Breast epithelium (tissue), 4 donors: Measurements from ENCODE around the gene SYNE2. TPM values are rescaled to one million over a fixed set of nuclear protein-coding genes. Genes with fewer than 3 reads are reported as not detected.

Experiments used
- DNase-seq, 2 donors: peaks; one replicate each; pipeline ENCODE4 v3.0.0-alpha.2; 2019; ENCODE audit warnings: low spot score in 2 of 2
- H3K27ac ChIP-seq, 2 donors: fragments of 200-600 bp; sonication (generic) in 1 of 2; one replicate each; pipeline ENCODE4 v1.5.1; 2016 to 2019; ENCODE audit warnings: mild to moderate bottlenecking in 1 of 2
- H3K27me3 ChIP-seq, 2 donors: fragments of 200-600 bp; sonication (generic) in 1 of 2; one replicate each; pipeline versions ENCODE4 v1.5.1 to v1.6.0; 2017 to 2019; ENCODE audit warnings: control low read depth in 1 of 2, mild to moderate bottlenecking in 1 of 2
- H3K36me3 ChIP-seq: fragments of 200-600 bp; one replicate; pipeline ENCODE4 v1.5.1; 2019
- H3K4me1 ChIP-seq, 2 donors: fragments of 200-600 bp; sonication (generic); one replicate each; pipeline ENCODE4 v1.5.1; 2016 to 2019; ENCODE audit warnings: control low read depth in 1 of 2
- H3K4me3 ChIP-seq, 3 donors: fragments of 200-600 bp; sonication (generic); 1 replicate in 2 of 3; 2 replicates in 1 of 3; pipeline ENCODE4 v1.5.1; 2016 to 2019; ENCODE audit warnings: mild to moderate bottlenecking in 3 of 3, moderate library complexity in 2 of 3
- H3K9me3 ChIP-seq, 2 donors: fragments of 200-600 bp; sonication (generic) in 1 of 2; one replicate each; pipeline ENCODE4 v1.5.1; 2016 to 2019; ENCODE audit warnings: control low read depth in 1 of 2
- POLR2A ChIP-seq: fragments of 450-650 bp; IDR thresholded peaks from one replicate; pipeline ENCODE4 v1.6.1; 2016; ENCODE audit warnings: antibody characterized with exemption, mild to moderate bottlenecking, moderate library complexity
- POLR2AphosphoS5 ChIP-seq, 3 donors: sonication (generic); formaldehyde crosslinking; IDR thresholded peaks; one replicate each; pipeline ENCODE4 v1.6.1; 2017; ENCODE audit warnings: antibody characterized with exemption in 3 of 3
- intact Hi-C: fragments of 100-400 bp; cut with DNase I; formaldehyde crosslinking; loops from one replicate; pipeline ENCODE4 v1.15.1; 2023; ENCODE audit warnings: low total_unique reads
- total RNA-seq, 3 donors: library from RNA; depleted of rRNA; stranded (reverse); fragments of >200 nt; gene quantifications; one replicate each; pipeline ENCODE4 v1.1.0, GENCODE V29; 2016
- TF ChIP-seq, protein P1 (sequence below), 3 donors: fragments of 450-650 bp; IDR thresholded peaks; one replicate each; pipeline ENCODE4 v1.5.1; 2016 to 2017; ENCODE audit warnings: antibody characterized with exemption in 3 of 3, mild to moderate bottlenecking in 3 of 3, moderate library complexity in 3 of 3

Gene SYNE2
- total RNA-seq, 3 donors from 2014 or later, result 81.4 to 308 (median 303) TPM

- no peak for DNase-seq
Observed at GRCh38 chr14:63960926-63961567, 108.2 kb downstream of the SYNE2 start.

GRCh38 chr14:63962906-63963305 lies 110.1 kb downstream of the SYNE2 start:
- Histone ChIP-seq H3K4me1 (no peaks in the 10 kb centered on the region), H3K9me3 (no peaks in the 10 kb centered on the region), H3K4me3 (no peak overlapping the region), H3K36me3 (no peaks in the 10 kb centered on the region), H3K27me3 (no peaks in the 10 kb centered on the region), H3K27ac (no peak overlapping the region)
- TF ChIP-seq, protein P1, sequence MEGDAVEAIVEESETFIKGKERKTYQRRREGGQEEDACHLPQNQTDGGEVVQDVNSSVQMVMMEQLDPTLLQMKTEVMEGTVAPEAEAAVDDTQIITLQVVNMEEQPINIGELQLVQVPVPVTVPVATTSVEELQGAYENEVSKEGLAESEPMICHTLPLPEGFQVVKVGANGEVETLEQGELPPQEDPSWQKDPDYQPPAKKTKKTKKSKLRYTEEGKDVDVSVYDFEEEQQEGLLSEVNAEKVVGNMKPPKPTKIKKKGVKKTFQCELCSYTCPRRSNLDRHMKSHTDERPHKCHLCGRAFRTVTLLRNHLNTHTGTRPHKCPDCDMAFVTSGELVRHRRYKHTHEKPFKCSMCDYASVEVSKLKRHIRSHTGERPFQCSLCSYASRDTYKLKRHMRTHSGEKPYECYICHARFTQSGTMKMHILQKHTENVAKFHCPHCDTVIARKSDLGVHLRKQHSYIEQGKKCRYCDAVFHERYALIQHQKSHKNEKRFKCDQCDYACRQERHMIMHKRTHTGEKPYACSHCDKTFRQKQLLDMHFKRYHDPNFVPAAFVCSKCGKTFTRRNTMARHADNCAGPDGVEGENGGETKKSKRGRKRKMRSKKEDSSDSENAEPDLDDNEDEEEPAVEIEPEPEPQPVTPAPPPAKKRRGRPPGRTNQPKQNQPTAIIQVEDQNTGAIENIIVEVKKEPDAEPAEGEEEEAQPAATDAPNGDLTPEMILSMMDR (IDR thresholded peaks at IDR 0.05), result no peak
- no peak for DNase-seq
- intact Hi-C loops, result no loop called here

More at GRCh38 chr14:63960926-63961567, 108.2 kb downstream of the SYNE2 start:
- H3K4me3 ChIP-seq, result no peak overlapping the region
- no peaks in the 10 kb centered on the region for H3K4me1 ChIP-seq
- H3K27me3 ChIP-seq, result no peaks in the 10 kb centered on the region
- no peaks in the 10 kb centered on the region for H3K9me3 ChIP-seq
- H3K36me3 ChIP-seq, result no peaks in the 10 kb centered on the region
- intact Hi-C loops, result no loop called here
- no peak overlapping the region for H3K27ac ChIP-seq
- TF ChIP-seq POLR2A (no peak), POLR2AphosphoS5 (IDR thresholded peaks at IDR 0.05) (no peak)
- TF ChIP-seq, protein P1 (IDR thresholded peaks at IDR 0.05), result no peak

GRCh38 chr14:63963439-63963838 lies 110.6 kb downstream of the SYNE2 start:
- H3K27me3 ChIP-seq, result no peaks in the 10 kb centered on the region
- no peak for DNase-seq
- no peak overlapping the region for H3K4me3 ChIP-seq
- TF ChIP-seq POLR2AphosphoS5 (IDR thresholded peaks at IDR 0.05) (no peak), POLR2A (no peak)
- TF ChIP-seq, protein P1 (IDR thresholded peaks at IDR 0.05), result no peak
- intact Hi-C loops, result no loop called here
- H3K4me1 ChIP-seq, result no peaks in the 10 kb centered on the region
- H3K27ac ChIP-seq, result no peak overlapping the region
- H3K36me3 ChIP-seq, result no peaks in the 10 kb centered on the region
- no peaks in the 10 kb centered on the region for H3K9me3 ChIP-seq

GRCh38 chr14:63964113-63964512 lies 111.3 kb downstream of the SYNE2 start:
- Histone ChIP-seq H3K27me3 (no peaks in the 10 kb centered on the region), H3K36me3 (no peaks in the 10 kb centered on the region), H3K27ac (no peak overlapping the region), H3K4me1 (no peaks in the 10 kb centered on the region), H3K9me3 (no peaks in the 10 kb centered on the region), H3K4me3 (no peak overlapping the region)
- no peak for DNase-seq
- intact Hi-C loops, result no loop called here
- no peak for TF ChIP-seq POLR2AphosphoS5 (IDR thresholded peaks at IDR 0.05)
- TF ChIP-seq, protein P1 (IDR thresholded peaks at IDR 0.05), result no peak
- no peak for TF ChIP-seq POLR2A

DNA sequence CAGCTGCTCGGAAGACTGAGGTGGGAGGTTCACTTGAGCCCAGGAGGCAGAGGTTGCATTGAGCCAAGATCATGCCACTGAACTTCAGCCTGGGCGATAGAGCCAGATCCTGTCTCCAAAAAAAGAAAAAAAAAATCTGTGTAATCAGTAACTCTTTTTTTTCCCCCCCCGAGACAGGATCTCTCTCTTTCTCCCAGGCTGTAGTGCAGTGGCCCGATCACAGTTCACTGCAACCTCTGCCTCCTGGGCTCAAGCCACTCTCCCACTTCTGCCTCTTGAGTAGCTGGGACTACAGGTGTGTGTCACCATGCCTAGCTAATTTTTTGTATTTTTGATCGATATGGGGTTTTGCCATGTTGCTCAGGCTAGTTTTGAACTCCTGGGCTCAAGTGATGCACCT lies 113.6 kb downstream of the SYNE2 start:
- no peak overlapping the region for H3K27ac ChIP-seq
- DNase-seq, result no peak
- intact Hi-C loops, result no loop called here
- H3K4me1 ChIP-seq, result no peaks in the 10 kb centered on the region
- no peak overlapping the region for H3K4me3 ChIP-seq
- no peaks in the 10 kb centered on the region for H3K36me3 ChIP-seq
- no peaks in the 10 kb centered on the region for H3K9me3 ChIP-seq
- TF ChIP-seq POLR2AphosphoS5 (IDR thresholded peaks at IDR 0.05), result no peak
- TF ChIP-seq, protein P1 (IDR thresholded peaks at IDR 0.05), result no peak
- TF ChIP-seq POLR2A, result no peak
- no peaks in the 10 kb centered on the region for H3K27me3 ChIP-seq
